GM13976 (cell line): ENCODE measurements around the gene UNC5A.

Source experiments
- DNase-seq: peaks from one replicate; pipeline ENCODE4 v3.0.0; 2012; ENCODE audit warnings: low spot score
- in situ Hi-C: fragments of 300-500 bp; cut with MboI; formaldehyde crosslinking; loops from one replicate; pipeline ENCODE4 v1.12.0; 2022; ENCODE audit warnings: low sequenced_read_pairs, mixed read lengths, inconsistent platforms; ENCODE audit not compliant: unreplicated experiment
- TF ChIP-seq, protein P1 (sequence below): IDR thresholded peaks from 2 replicates; pipeline ENCODE4 v1.5.1; 2012; ENCODE audit warnings: borderline replicate concordance, mild to moderate bottlenecking; ENCODE audit not compliant: insufficient read depth; ENCODE audit errors: extremely low read depth, missing control alignments, control extremely low read depth

UNC5A gene

DNA sequence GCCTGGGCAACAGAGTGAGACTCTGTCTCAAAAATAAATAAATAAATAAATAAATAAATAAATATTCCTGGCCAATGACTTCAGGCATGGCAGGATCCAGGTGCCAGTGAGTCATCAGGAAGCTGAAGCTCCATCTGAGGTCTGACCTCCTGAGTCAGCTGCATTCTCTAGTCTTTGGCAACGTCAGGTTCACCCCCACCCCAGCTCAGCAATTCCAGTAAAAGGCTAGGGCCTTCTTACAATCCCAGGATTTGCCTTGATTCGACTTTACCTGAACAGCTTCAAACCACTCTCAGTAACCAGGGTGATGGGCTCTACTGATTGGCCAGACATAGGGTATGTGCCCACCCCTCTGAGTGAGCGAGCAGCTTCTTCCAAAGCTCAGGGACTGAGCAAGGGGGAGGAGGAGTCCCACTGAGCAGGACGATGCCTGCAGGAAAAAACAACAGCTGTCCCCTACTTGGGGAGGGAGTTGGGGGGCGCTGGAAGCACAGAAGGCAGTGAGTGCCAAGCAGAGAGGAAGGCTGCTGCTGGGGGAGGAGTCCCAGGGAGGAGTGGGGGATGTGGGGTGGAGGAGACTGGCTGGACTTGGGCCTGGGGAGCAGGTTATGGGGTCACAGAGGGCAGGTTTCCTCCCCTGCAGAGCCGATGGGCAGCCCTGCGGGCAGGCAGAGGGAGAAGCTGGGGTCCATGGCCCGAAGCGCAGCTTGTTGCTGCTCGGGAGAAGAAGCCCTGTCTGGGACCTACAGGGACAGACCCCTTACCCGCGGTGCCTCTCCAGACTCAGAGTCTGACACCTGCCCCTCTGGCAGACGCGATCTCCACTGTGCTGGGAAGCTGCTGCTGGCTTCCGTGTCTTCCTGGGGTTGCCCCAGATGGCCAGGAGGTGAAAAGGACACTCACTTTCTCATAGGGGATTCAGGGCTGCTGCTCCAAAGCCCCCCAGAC, 25.9 kb upstream of the UNC5A start:
- DNase-seq, result no peak

DNA sequence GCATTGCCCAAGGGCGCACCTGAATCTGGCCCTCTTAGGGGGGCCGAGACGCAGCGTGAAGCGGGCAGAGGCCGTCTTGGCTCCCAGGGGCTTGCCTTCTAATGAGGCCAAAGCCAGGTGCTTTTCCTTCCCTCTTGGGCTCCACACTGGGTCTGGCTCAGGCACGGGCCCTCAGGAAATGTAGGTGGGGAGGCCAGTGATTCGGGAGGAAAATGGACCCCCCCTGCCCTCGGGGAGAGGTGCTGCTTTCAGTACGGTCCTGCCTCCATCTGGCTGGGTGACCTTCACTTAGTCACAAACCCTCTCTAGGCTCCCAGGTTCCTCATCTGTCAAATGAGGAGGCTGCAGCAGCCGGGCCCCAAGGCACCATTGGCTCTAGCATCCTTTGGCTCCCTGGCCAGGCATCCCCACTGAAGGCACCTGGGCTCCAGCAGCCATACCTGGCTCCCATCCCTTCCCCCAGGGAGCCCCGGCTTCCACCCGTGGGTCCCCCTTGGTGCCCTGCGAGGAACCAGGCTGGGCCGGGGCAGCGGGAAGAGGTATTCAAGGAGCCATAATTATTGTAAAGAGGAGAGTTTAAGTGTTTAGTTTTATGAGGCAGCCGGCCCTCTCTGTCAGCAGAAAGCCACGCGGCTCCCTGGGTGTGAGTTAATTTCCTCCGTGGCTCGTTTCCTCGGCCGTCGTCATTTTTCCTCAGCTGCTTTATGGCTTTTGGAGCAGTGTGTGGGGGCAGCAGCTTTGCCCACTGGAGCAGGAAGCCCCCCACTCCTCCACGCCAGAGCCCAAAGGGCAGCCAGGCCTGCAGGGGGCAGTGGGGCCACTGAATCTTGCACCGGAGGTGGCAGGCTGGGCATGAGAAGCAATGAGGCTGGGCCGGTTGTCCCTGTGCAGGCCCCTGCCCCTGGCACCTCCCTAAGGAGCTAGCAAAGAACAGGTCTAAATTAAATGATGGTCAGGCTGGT, 24.9 kb upstream of the UNC5A start:
- TF ChIP-seq, protein P1, sequence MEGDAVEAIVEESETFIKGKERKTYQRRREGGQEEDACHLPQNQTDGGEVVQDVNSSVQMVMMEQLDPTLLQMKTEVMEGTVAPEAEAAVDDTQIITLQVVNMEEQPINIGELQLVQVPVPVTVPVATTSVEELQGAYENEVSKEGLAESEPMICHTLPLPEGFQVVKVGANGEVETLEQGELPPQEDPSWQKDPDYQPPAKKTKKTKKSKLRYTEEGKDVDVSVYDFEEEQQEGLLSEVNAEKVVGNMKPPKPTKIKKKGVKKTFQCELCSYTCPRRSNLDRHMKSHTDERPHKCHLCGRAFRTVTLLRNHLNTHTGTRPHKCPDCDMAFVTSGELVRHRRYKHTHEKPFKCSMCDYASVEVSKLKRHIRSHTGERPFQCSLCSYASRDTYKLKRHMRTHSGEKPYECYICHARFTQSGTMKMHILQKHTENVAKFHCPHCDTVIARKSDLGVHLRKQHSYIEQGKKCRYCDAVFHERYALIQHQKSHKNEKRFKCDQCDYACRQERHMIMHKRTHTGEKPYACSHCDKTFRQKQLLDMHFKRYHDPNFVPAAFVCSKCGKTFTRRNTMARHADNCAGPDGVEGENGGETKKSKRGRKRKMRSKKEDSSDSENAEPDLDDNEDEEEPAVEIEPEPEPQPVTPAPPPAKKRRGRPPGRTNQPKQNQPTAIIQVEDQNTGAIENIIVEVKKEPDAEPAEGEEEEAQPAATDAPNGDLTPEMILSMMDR, result no peak
- no peak for DNase-seq
- in situ Hi-C loops, result no loop called here

More for the DNA sequence above, 25.9 kb upstream of the UNC5A start:
- TF ChIP-seq, protein P1, result no peak
- in situ Hi-C loops, result no loop called here

DNA sequence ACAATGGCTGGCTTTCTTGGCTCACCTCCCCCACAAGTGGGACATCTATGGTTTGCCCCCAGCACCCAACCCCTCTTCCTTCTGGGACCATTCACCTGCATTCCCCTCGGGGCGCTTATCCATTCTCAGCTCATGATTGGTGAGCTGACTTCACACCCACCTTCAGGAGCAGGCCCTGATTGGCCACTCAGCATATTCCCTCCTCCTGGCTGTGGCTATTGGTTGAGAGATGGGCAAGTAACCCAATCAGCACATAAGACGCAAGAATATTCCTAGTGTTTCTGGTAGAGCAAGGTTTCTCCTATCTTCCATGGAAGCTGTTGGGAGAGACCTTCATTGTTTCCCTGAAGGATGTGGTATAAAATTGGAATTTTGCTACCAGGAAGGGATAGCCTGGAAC, 22.7 kb upstream of the UNC5A start:
- in situ Hi-C loops, result no loop called here
- DNase-seq, result no peak
- TF ChIP-seq, protein P1, result no peak

DNA sequence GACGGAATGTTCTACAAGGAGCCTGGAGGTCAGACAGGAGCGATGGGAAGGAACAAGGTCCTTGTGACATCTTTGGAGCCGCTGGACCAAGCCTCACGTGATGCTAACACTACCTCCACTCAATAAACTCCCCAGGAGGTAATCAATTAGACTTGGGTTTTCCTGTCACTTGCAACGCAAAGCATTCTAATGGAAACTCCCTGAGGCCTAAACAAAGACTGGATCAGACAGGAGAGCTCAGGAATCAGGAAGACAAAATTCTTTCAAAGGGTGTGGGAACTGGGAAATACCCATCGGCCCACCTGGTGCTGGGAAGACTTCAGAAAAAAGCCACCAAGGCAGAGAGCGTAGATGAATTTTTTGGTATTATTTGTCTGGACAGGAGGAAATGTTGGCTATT, 22.3 kb upstream of the UNC5A start:
- in situ Hi-C loops, result no loop called here
- TF ChIP-seq, protein P1, result no peak
- no peak for DNase-seq

DNA sequence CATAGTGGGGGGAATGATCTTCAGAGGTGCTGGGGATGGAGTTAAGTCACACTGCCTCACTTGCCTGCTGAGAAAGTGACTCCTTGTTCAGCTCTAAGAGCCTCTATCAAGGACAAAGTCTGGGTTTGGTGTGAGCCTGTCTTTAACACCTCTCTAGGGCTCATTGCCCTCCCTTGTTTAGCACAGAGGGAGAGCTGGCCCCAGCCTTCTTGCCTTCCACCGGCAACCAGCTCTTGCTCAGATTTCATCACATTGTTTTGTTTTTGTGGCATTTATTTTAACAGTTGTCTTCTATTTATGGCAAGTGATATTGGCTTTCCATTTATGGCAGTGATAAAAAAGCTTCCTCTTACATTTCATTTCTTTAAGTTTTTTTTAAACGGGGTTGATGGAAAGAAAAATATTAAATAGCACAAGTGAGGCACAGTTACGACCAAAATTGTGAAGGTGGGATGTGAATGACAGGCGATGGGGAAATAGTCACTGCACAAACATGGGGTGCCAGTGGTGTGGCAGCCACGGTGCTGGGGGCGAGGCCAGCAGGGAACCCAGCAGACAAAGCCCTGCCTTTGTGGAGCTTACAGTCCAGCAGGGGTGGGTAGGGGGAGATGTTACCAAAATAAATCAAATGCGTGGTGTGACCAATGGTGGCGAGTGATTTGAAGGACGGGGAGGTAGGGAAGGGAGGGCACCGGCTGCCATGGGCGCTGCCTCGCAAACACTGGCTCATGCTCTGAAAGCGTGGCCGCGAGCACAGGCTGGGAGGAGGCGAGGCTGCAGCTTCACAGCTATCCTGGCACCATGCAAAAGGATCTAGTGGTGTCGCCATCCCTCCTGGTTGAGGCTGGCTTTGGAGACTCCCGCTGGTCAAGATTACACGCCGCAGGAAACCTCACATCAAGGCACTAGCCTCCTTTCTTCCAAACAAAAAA, 21.2 kb upstream of the UNC5A start:
- in situ Hi-C loops, result no loop called here
- TF ChIP-seq, protein P1, result no peak
- no peak for DNase-seq

DNA sequence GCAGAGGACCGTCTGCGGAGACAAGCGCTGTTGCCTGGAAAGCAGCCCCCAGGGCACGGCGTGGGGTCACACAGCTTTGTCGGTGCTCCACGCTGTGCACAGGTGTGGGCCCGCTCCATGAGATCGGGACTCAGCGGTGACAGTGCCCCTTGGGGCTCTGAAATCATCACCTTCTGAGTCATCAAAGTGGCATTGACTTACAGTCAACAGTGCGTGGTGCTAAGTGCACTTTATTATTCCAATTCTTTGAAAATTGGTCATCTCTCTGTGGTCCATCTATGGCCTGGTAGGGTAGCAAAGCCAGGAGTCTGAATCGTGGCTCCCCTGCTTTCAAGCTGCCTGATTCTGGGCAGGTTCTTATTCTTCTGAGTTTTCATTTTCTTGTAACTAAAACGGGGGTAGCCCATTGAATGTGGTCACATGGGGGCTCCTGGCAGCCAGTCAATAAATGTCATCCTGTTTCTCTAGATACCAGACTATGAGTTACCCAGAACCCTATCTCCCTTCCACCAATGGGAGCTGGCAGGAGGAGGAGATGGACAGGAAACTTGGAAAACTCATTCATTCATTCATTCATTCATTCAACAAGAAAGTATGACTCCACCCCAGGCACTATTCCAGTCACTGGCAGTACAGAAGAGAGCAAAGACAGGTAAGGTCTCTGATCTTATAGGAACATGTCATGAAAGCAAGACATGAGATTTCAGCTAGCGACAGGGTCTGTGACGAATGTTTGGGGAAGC, 20.3 kb upstream of the UNC5A start:
- in situ Hi-C loops, result no loop called here
- TF ChIP-seq, protein P1, result no peak
- DNase-seq, result no peak
